Muscle of arm (tissue), 12 donors: ENCODE measurements around the gene PPIG. TPM values are rescaled to one million over a fixed set of nuclear protein-coding genes. Genes with fewer than 3 reads are reported as not detected.

ENCODE experiments used
- polyA plus RNA-seq, 12 donors: library from polyadenylated mRNA; unstranded; fragments of 120-200 nt; gene quantifications; one replicate each; pipeline ENCODE4 v1.2.1, GENCODE V29; 2013; ENCODE audit not compliant: insufficient read length in 12 of 12

The PPIG gene
- polyA plus RNA-seq, 12 donors, result 47.0 to 124 (median 55.9) TPM; not detected in 1

Other genes with a start within 250 kb of the PPIG start
- gene LRP2, start 221.8 kb upstream of the PPIG start, polyA plus RNA-seq, result under 1 TPM in 10 of 12 donors, not detected in 2; 0.04 to 1.00 (median 0.28) TPM
- gene BBS5, start 104.9 kb upstream of the PPIG start, polyA plus RNA-seq, result 10 to 100 TPM in 1 of 12 donors, 1 to 10 TPM in 10, not detected in 1; 3.0 to 19.3 (median 4.7) TPM
- gene KLHL41, start 74.6 kb upstream of the PPIG start, polyA plus RNA-seq, result 1,000 to 10,000 TPM in 11 of 12 donors, 100 to 1,000 TPM in 1; 942 to 4,505 (median 3,918) TPM
- gene FASTKD1, start 10.5 kb upstream of the PPIG start, polyA plus RNA-seq, result 10 to 100 TPM in 11 of 12 donors, not detected in 1; 20.0 to 34.2 (median 27.5) TPM
- 1 to 10 TPM in 1 of 12 donors, under 1 TPM in 9, not detected in 2; 0.08 to 1.8 (median 0.22) TPM for gene CFAP210, start 110.1 kb downstream of the PPIG start, polyA plus RNA-seq
- 1 to 10 TPM in 10 of 12 donors, not detected in 2; 4.3 to 7.8 (median 6.1) TPM for gene PHOSPHO2, start 110.1 kb downstream of the PPIG start, polyA plus RNA-seq
- 10 to 100 TPM in 11 of 12 donors, not detected in 1; 18.9 to 44.4 (median 37.7) TPM for gene KLHL23, start 149.5 kb downstream of the PPIG start, polyA plus RNA-seq
- 100 to 1,000 TPM in 10 of 12 donors, 10 to 100 TPM in 1, not detected in 1; 93.4 to 217 (median 132) TPM for gene SSB, start 214.5 kb downstream of the PPIG start, polyA plus RNA-seq
- 10 to 100 TPM in 11 of 12 donors, not detected in 1; 54.3 to 78.8 (median 60.8) TPM for gene METTL5, start 240.6 kb downstream of the PPIG start, polyA plus RNA-seq
- gene UBR3, start 243.1 kb downstream of the PPIG start, polyA plus RNA-seq, result 10 to 100 TPM in 11 of 12 donors, not detected in 1; 23.4 to 65.9 (median 53.2) TPM